NCI-H748 treated with DMSO at 0.1 percent for 48 hours (cell line): ENCODE measurements around the gene GIT2.
"Not testable (repeated sequence)": the region's sequence is repeated elsewhere in the genome, so short reads cannot be mapped to it uniquely, and the experiment has no call there.

Experiments used
- DNase-seq: peaks from one replicate; lab custom pipeline; 2025; lab: John Stamatoyannopoulos, UW

GIT2 gene

GRCh38 chr12:109995686-109996482 is at the start of gene GIT2:
GIT2 (minus strand) TSS chr12:109996368; CDS start chr12:109996224, 144 bp downstream.
- peak; percentile 80 for DNase-seq

- no peak for DNase-seq
Measured at GRCh38 chr12:110042264-110042663, 46.1 kb upstream of the GIT2 start.

GRCh38 chr12:110039085-110039807 is 43.1 kb upstream of the GIT2 start:
- no peak for DNase-seq

- no peak for DNase-seq
Measured at GRCh38 chr12:110038741-110039084, 42.5 kb upstream of the GIT2 start.

GRCh38 chr12:110037315-110037714 is 41.1 kb upstream of the GIT2 start:
- no peak for DNase-seq

GRCh38 chr12:110035534-110036104 is 39.5 kb upstream of the GIT2 start:
- no peak for DNase-seq

- DNase-seq = no peak
Measured at GRCh38 chr12:110033888-110034287, 37.7 kb upstream of the GIT2 start.

GRCh38 chr12:110029290-110029815 is 33.2 kb upstream of the GIT2 start:
- no peak for DNase-seq

- no peak for DNase-seq
Measured at GRCh38 chr12:110028323-110028722, 32.2 kb upstream of the GIT2 start.

GRCh38 chr12:110024051-110024450 is 27.9 kb upstream of the GIT2 start:
- no peak for DNase-seq

- DNase-seq = no peak
Measured at GRCh38 chr12:110023059-110023980, 27.2 kb upstream of the GIT2 start.

- DNase-seq = no peak
Measured at GRCh38 chr12:110020956-110021355, 24.8 kb upstream of the GIT2 start.

- DNase-seq = no peak
Measured at GRCh38 chr12:110015132-110015531, 19.0 kb upstream of the GIT2 start.

- no peak for DNase-seq
Measured at GRCh38 chr12:110012659-110013058, 16.5 kb upstream of the GIT2 start.

- no peak for DNase-seq
Measured at GRCh38 chr12:110012137-110012536, 16.0 kb upstream of the GIT2 start.

- no peak for DNase-seq
Measured at GRCh38 chr12:110010853-110011723, 14.9 kb upstream of the GIT2 start.

GRCh38 chr12:110008681-110009398 is 12.7 kb upstream of the GIT2 start:
- DNase-seq = not testable (repeated sequence)

- no peak for DNase-seq
Measured at GRCh38 chr12:110007881-110008280, 11.7 kb upstream of the GIT2 start.

GRCh38 chr12:110006115-110006514 is 9.9 kb upstream of the GIT2 start:
- no peak for DNase-seq

GRCh38 chr12:110005319-110005973 is 9.3 kb upstream of the GIT2 start:
- DNase-seq = no peak
